H1 (cell line): Measurements from ENCODE around the gene HACD4. TPM values are rescaled to one million over a fixed set of nuclear protein-coding genes. Genes with fewer than 3 reads are reported as not detected.

Experiments used
- BACH1 ChIP-seq: IDR thresholded peaks from 2 replicates; pipeline ENCODE4 v1.6.1; 2012; ENCODE audit warnings: low read length, improper control_type of control experiment
- CBX8 ChIP-seq: fragments of 300-800, 300-1000 bp; sonication (generic); IDR thresholded peaks from 2 replicates; pipeline ENCODE4 v1.7.1; 2016; ENCODE audit warnings: low read depth, low read length, borderline replicate concordance
- CHD2 ChIP-seq: IDR thresholded peaks from 2 replicates; pipeline ENCODE4 v1.6.1; 2012; ENCODE audit warnings: low read length, improper control_type of control experiment
- CHD7 ChIP-seq: fragments of 300-600 bp; sonication (generic); IDR thresholded peaks from 2 replicates; pipeline ENCODE4 v1.7.1; 2012; ENCODE audit warnings: low read length, moderate library complexity, mild to moderate bottlenecking, inconsistent platforms; ENCODE audit not compliant: insufficient replicate concordance
- FOSL1 ChIP-seq: IDR thresholded peaks from 2 replicates; pipeline ENCODE4 v1.6.1; 2011; ENCODE audit warnings: mild to moderate bottlenecking, low read depth, low read length, moderate library complexity; ENCODE audit not compliant: insufficient read depth
- MAFK ChIP-seq: IDR thresholded peaks from 2 replicates; pipeline ENCODE4 v1.6.1; 2012; ENCODE audit warnings: low read depth, mild to moderate bottlenecking, improper control_type of control experiment, low read length
- SP2 ChIP-seq: IDR thresholded peaks from 2 replicates; pipeline ENCODE4 v1.6.1; 2012; ENCODE audit warnings: mild to moderate bottlenecking, low read length, inconsistent platforms
- USF2 ChIP-seq: IDR thresholded peaks from 2 replicates; pipeline ENCODE4 v1.6.1; 2011; ENCODE audit warnings: low read length, improper control_type of control experiment
- polyA plus RNA-seq, 7 experiments: library from polyadenylated mRNA; depleted of rRNA in 3 of 7; stranded (reverse) in 5 of 7; unstranded in 2 of 7; fragments of >200 nt in 5 of 7; fragments of 200-250 nt in 2 of 7; gene quantifications; 1 replicate in 5 of 7; 2 replicates in 1 of 7; 4 replicates in 1 of 7; pipeline versions ENCODE4 v1.2.1 to v1.2.3, GENCODE V29; 2011 to 2013; ENCODE audit warnings: missing spikeins in 2 of 7, mixed read lengths in 2 of 7
- total RNA-seq: library from RNA; stranded (reverse); fragmentation: NEBNext Ultra II Directional; extraction: Animal tissue kit (Norgen Biotek cat#: 25700); gene quantifications from 2 replicates; pipeline ENCODE4 v1.2.1, GENCODE V29; 2021

Gene HACD4
- total and polyA plus RNA-seq, 2 of the 8 experiments (the other 6 are each of a cell fraction or from before 2014, with no cell fraction given): 0.65 to 0.86 TPM

- TF ChIP-seq CHD7 (no peak), CHD2 (no peak), USF2 (no peak), MAFK (no peak), FOSL1 (no peak), SP2 (no peak), CBX8 (no peak), BACH1 (no peak)
These were observed 43.9 kb downstream of the HACD4 start (continued) for GRCh38 chr9:20987521-20987920.
